PC-9 (cell line): ENCODE results near the gene CDC42BPB. TPM values are rescaled to one million over a fixed set of nuclear protein-coding genes. Genes with fewer than 3 reads are reported as not detected.

Experiments
- BruUV-seq: library from RNA; stranded (reverse); fragments of 400-500 nt; replicated peaks from 2 replicates; lab custom pipeline; 2021; lab: Mats Ljungman, UMichigan
- CTCF ChIA-PET: fragments of 300-600 bp; sonication (Branson Sonifier 250); formaldehyde crosslinking; loops from one replicate; lab custom pipeline; 2022; ENCODE audit warnings: antibody characterized with exemption; lab: Charles Lee
- POLR2A ChIA-PET: fragments of 300-600 bp; sonication (Branson Sonifier 250); formaldehyde crosslinking; loops from one replicate; lab custom pipeline; 2022; ENCODE audit warnings: antibody characterized with exemption; ENCODE audit not compliant: unreplicated experiment; lab: Charles Lee
- DNase-seq, 2 experiments: peaks; one replicate each; pipeline versions ENCODE4 v3.0.0 to v3.0.0-alpha.2; 2015 to 2022; ENCODE audit warnings: mixed read lengths in 1 of 2
- H2AFZ ChIP-seq: fragments of 200-600 bp; sonication (generic); 2 replicates; pipeline ENCODE4 v1.8.1; 2017; ENCODE audit warnings: antibody characterized with exemption
- H3F3A ChIP-seq: fragments of 200-600 bp; sonication (generic); 2 replicates; pipeline ENCODE4 v1.8.1; 2017; ENCODE audit warnings: antibody characterized with exemption, mild to moderate bottlenecking, low read depth; ENCODE audit not compliant: insufficient read depth
- H3K27ac ChIP-seq: fragments of 200-600 bp; sonication (generic); 2 replicates; pipeline ENCODE4 v1.6.1; 2016; ENCODE audit warnings: mixed run types
- H3K27me3 ChIP-seq: fragments of 200-600 bp; sonication (generic); 2 replicates; pipeline ENCODE4 v1.6.1; 2016; ENCODE audit warnings: low read depth, mixed run types; ENCODE audit not compliant: insufficient read depth
- H3K36me3 ChIP-seq: fragments of 200-600 bp; sonication (generic); 2 replicates; pipeline ENCODE4 v1.6.1; 2016; ENCODE audit warnings: low read depth, mixed run types
- H3K4me1 ChIP-seq: fragments of 200-600 bp; sonication (generic); replicated peaks from 2 replicates; pipeline ENCODE4 v1.6.1; 2016; ENCODE audit warnings: mixed run types; ENCODE audit not compliant: insufficient read depth
- H3K4me2 ChIP-seq: fragments of 200-600 bp; sonication (generic); 2 replicates; pipeline ENCODE4 v1.6.1; 2017; ENCODE audit warnings: mixed run types
- H3K4me3 ChIP-seq: fragments of 200-600 bp; sonication (generic); 2 replicates; pipeline ENCODE4 v1.6.1; 2016; ENCODE audit warnings: mixed run types
- H3K79me2 ChIP-seq: fragments of 200-600 bp; sonication (generic); 2 replicates; pipeline ENCODE4 v1.6.1; 2017; ENCODE audit warnings: low read depth, mixed run types
- H3K9me2 ChIP-seq: fragments of 200-600 bp; sonication (generic); 2 replicates; pipeline ENCODE4 v1.8.1; 2017; ENCODE audit warnings: mild to moderate bottlenecking; ENCODE audit not compliant: insufficient read depth
- H3K9me3 ChIP-seq: fragments of 200-600 bp; sonication (generic); 2 replicates; pipeline ENCODE4 v1.8.1; 2016; ENCODE audit warnings: low read depth; ENCODE audit not compliant: insufficient read depth
- H4K20me1 ChIP-seq: fragments of 200-600 bp; sonication (generic); 2 replicates; pipeline ENCODE4 v1.8.1; 2017; ENCODE audit not compliant: insufficient read depth
- CTCF ChIP-seq: fragments of 200-600 bp; sonication (generic); conservative IDR thresholded peaks from 2 replicates; pipeline ENCODE4 v1.6.1; 2017; ENCODE audit warnings: mixed run types, antibody characterized with exemption, mild to moderate bottlenecking, moderate library complexity
- EZH2 ChIP-seq: fragments of 200-600 bp; sonication (generic); IDR thresholded peaks from 2 replicates; pipeline ENCODE4 v1.8.0; 2017; ENCODE audit warnings: antibody characterized with exemption, low read depth
- intact Hi-C: fragments of 100-400 bp; cut with micrococcal nuclease; formaldehyde crosslinking; loops from one replicate; pipeline ENCODE4 v1.10.0; 2022; ENCODE audit not compliant: unreplicated experiment
- total RNA-seq: library from RNA; stranded (reverse); gene quantifications from 2 replicates; pipeline ENCODE4 v1.2.3, GENCODE V29; 2021

Gene CDC42BPB
- total RNA-seq, 1 experiment from 2014 or later: 203 TPM

- peaks cover 70% of the 10 kb centered on the region for H3F3A ChIP-seq
- no peaks in the 10 kb centered on the region for H3K9me2 ChIP-seq
- intact Hi-C loops: loop anchor here (5.0 kb wide), 1 partner anchor 538 kb away; no protein-coding TSS in a partner anchor
- no TSS peak for BruUV-seq
- CTCF ChIA-PET: no interaction called here
- POLR2A ChIA-PET: no interaction called here
- peaks cover 10% of the 10 kb centered on the region for H3K79me2 ChIP-seq
- peaks cover 6% of the 10 kb centered on the region; the same call in 1 of the 2 replicates for H3K36me3 ChIP-seq
- no peaks in the 10 kb centered on the region for H4K20me1 ChIP-seq
- no peaks in the 10 kb centered on the region for H3K9me3 ChIP-seq
- no peak overlapping the region for H3K4me3 ChIP-seq
- peak overlapping the region; percentile 12; the same call in 1 of the 2 replicates for H3K27ac ChIP-seq
- H2AFZ ChIP-seq: no peak overlapping the region
- TF ChIP-seq CTCF: no peak
- no peak for TF ChIP-seq EZH2
- H3K4me2 ChIP-seq: no peak overlapping the region
- peaks cover 49% of the 10 kb centered on the region for H3K4me1 ChIP-seq
- DNase-seq: no peak
- H3K27me3 ChIP-seq: no peaks in the 10 kb centered on the region
Observed at GRCh38 chr14:103064978-103065377, 7.6 kb upstream of the CDC42BPB start.

GRCh38 chr14:103064436-103064835 is 7.1 kb upstream of the CDC42BPB start:
- H3K36me3 ChIP-seq: peaks cover 6% of the 10 kb centered on the region; the same call in 1 of the 2 replicates
- peaks cover 54% of the 10 kb centered on the region for H3K4me1 ChIP-seq
- no peaks in the 10 kb centered on the region for H3K9me3 ChIP-seq
- H3K27ac ChIP-seq: no peak overlapping the region
- no peaks in the 10 kb centered on the region for H3K9me2 ChIP-seq
- no peaks in the 10 kb centered on the region for H4K20me1 ChIP-seq
- no peak overlapping the region for H3K4me2 ChIP-seq
- DNase-seq: peak in 1 of 2 experiments; percentile 73
- H2AFZ ChIP-seq: no peak overlapping the region
- intact Hi-C loops: no loop called here
- H3K27me3 ChIP-seq: no peaks in the 10 kb centered on the region
- peaks cover 16% of the 10 kb centered on the region for H3K79me2 ChIP-seq
- no TSS peak for BruUV-seq
- TF ChIP-seq EZH2 (no peak), CTCF (no peak)
- H3F3A ChIP-seq: peaks cover 70% of the 10 kb centered on the region
- ChIA-PET POLR2A (no interaction called here), CTCF (no interaction called here)
- H3K4me3 ChIP-seq: no peak overlapping the region

GRCh38 chr14:103061482-103061976 is 4.2 kb upstream of the CDC42BPB start:
- H3K4me2 ChIP-seq: no peak overlapping the region
- peaks cover 6% of the 10 kb centered on the region; the same call in 1 of the 2 replicates for H3K36me3 ChIP-seq
- no peak overlapping the region for H2AFZ ChIP-seq
- H3K27ac ChIP-seq: no peak overlapping the region
- no TSS peak for BruUV-seq
- H3K79me2 ChIP-seq: peaks cover 38% of the 10 kb centered on the region
- POLR2A ChIA-PET: interaction anchor here (0.6 kb wide), 1 partner anchor 117 kb away, joined by 3 read pairs; no protein-coding TSS in a partner anchor
- peaks cover 42% of the 10 kb centered on the region for H3K4me1 ChIP-seq
- TF ChIP-seq CTCF (no peak), EZH2 (no peak)
- no peak overlapping the region for H3K4me3 ChIP-seq
- no peaks in the 10 kb centered on the region for H3K9me2 ChIP-seq
- no peaks in the 10 kb centered on the region for H4K20me1 ChIP-seq
- DNase-seq: no peak
- peaks cover 44% of the 10 kb centered on the region for H3F3A ChIP-seq
- intact Hi-C loops: no loop called here
- no peaks in the 10 kb centered on the region for H3K9me3 ChIP-seq
- H3K27me3 ChIP-seq: no peaks in the 10 kb centered on the region
- CTCF ChIA-PET: no interaction called here
